ENCODE results near the gene EYA4.

DNA sequence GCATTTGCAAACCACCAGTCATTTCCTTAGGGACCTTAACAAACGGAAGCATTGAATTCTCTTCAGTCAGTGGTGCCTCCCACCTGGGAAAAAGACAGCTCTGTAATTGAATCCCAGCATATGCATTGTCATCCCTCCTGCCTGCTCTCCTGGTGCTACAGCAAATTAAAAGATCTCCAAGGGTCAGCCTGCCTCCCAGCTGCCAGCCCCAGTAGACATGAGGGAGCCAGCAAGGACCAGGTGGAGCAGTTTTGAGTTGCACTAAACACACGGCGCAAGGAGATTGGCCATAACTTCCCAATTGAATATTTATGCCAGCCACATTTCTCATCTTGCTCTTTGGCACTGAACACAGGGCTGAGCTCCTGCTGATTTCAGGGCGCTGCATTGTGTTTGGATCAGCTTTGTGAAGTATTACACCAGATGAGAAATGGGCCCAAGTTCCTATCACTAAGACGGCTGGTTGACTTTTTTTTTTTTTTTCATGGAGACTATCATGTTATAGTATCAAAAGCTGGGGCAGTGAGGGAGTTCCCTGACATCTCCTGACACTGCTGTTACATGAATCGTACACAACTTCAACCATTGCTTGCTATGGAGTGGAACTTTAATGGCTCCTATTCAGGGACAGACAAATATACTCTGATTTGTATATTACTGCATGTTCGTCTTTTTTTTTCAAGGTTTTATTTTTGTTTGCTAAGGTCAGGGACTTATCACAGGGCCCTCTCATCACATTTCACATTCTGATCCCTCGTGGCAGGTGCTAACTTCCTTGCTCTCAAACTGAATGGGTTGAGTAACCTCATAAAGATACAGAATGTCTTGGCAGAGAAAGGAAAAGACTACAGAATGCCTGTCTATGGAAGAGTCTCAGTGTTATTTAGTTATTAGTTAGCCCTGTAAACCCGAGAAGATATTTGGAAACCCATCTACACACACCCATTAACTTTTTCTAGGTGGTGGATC is 191.1 kb downstream of the EYA4 start:
- TF ChIP-seq, protein P1, sequence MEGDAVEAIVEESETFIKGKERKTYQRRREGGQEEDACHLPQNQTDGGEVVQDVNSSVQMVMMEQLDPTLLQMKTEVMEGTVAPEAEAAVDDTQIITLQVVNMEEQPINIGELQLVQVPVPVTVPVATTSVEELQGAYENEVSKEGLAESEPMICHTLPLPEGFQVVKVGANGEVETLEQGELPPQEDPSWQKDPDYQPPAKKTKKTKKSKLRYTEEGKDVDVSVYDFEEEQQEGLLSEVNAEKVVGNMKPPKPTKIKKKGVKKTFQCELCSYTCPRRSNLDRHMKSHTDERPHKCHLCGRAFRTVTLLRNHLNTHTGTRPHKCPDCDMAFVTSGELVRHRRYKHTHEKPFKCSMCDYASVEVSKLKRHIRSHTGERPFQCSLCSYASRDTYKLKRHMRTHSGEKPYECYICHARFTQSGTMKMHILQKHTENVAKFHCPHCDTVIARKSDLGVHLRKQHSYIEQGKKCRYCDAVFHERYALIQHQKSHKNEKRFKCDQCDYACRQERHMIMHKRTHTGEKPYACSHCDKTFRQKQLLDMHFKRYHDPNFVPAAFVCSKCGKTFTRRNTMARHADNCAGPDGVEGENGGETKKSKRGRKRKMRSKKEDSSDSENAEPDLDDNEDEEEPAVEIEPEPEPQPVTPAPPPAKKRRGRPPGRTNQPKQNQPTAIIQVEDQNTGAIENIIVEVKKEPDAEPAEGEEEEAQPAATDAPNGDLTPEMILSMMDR (IDR thresholded peaks at IDR 0.05): no peak
- TF ChIP-seq POLR2A (IDR thresholded peaks at IDR 0.05): no peak
